Adrenal gland (tissue), 5 donors: ENCODE data around the gene GPC5.

ENCODE experiments used
- CTCF ChIP-seq, 6 experiments: fragments of 450-650 bp in 4 of 6; fragments of 200-600 bp in 2 of 6; sonication (generic) in 1 of 6; IDR thresholded peaks; 1 replicate in 5 of 6; 2 replicates in 1 of 6; pipeline versions ENCODE4 v1.5.1 to v1.8.0; 2016 to 2021; ENCODE audit warnings: antibody characterized with exemption in 6 of 6, mild to moderate bottlenecking in 2 of 6, moderate library complexity in 1 of 6
- POLR2A ChIP-seq, 2 donors: fragments of 450-650 bp; IDR thresholded peaks; one replicate each; pipeline ENCODE4 v1.6.1; 2017; ENCODE audit warnings: antibody characterized with exemption in 2 of 2, mild to moderate bottlenecking in 2 of 2, moderate library complexity in 1 of 2
- donor health status: DM: no; HTN: no; CAD: no.

- TF ChIP-seq CTCF (IDR thresholded peaks at IDR 0.05) = no peak
- no peak for TF ChIP-seq POLR2A (IDR thresholded peaks at IDR 0.05)
Measured at GRCh38 chr13:91816263-91816807, 417.9 kb downstream of the GPC5 start.
